Keratinocyte (primary cell): ENCODE data around the gene KRTAP10-12.

Experiments used
- EZH2 ChIP-seq: IDR thresholded peaks from one replicate; pipeline ENCODE4 v1.6.1; 2012; ENCODE audit warnings: inconsistent platforms, mild to moderate bottlenecking, low read length, moderate library complexity
- TF ChIP-seq, protein P1 (sequence below), 3 experiments: IDR thresholded peaks in 1 of 3; conservative IDR thresholded peaks in 1 of 3; optimal IDR thresholded peaks in 1 of 3; 2 replicates in 2 of 3; 3 replicates in 1 of 3; pipeline versions ENCODE3 to v1.5.1; 2011; ENCODE audit warnings: low read length in 3 of 3, mild to moderate bottlenecking in 3 of 3, moderate library complexity in 2 of 3, control low read depth in 1 of 3, inconsistent platforms in 1 of 3; ENCODE audit not compliant: insufficient read depth in 2 of 3; ENCODE audit errors: extremely low read depth in 1 of 3

DNA sequence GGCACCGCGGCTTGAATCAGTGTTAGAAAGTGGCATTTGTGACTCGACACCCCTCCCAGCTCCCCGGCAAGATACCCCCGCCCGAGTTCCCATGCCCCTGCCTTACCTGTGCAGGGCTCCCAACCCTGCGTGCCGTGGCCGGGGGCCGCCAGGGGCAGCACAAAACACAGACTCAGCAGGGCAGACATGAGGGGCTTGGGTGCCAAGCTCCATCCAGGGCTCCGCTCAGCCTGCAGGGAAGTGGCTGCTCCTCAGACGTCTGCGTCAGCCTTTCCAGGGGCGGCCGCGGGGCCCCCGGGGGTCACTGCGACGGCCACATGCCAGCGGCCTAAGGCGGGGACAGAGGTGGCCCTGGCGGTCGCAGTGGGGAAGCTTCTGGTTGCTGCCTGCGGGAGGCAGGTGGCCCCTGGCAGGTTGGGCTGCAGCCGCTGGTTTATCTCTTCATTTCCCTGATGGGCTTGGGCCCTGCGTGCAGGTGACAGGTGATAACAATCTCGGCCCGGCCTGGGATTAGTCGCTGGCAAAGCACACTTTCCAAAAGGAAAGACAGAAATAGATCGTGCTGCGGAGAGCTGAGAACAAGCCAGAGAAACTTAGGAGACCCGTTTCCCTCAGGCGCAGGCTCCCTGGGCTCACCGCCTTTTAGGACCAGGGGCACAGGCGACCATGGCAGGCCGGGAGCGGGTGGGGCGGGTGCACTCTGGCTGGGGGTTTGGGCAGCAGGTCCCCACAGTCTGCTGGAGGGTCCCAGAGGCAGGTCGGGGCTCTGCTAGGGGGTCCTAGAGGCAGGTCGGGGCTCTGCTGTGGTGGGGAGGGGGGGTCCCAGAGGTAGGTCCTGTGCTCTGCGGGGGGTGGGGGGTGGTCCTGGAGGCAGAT is 14.6 kb downstream of the KRTAP10-12 start, which contains the start of gene TSPEAR:
- TF ChIP-seq, protein P1, sequence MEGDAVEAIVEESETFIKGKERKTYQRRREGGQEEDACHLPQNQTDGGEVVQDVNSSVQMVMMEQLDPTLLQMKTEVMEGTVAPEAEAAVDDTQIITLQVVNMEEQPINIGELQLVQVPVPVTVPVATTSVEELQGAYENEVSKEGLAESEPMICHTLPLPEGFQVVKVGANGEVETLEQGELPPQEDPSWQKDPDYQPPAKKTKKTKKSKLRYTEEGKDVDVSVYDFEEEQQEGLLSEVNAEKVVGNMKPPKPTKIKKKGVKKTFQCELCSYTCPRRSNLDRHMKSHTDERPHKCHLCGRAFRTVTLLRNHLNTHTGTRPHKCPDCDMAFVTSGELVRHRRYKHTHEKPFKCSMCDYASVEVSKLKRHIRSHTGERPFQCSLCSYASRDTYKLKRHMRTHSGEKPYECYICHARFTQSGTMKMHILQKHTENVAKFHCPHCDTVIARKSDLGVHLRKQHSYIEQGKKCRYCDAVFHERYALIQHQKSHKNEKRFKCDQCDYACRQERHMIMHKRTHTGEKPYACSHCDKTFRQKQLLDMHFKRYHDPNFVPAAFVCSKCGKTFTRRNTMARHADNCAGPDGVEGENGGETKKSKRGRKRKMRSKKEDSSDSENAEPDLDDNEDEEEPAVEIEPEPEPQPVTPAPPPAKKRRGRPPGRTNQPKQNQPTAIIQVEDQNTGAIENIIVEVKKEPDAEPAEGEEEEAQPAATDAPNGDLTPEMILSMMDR (optimal IDR thresholded peaks at IDR 0.05 in 1 of 3, IDR thresholded peaks at IDR 0.05 in 1 of 3, conservative IDR thresholded peaks at IDR 0.05 in 1 of 3; ENCODE audit: extremely low read depth in 1 of 3, insufficient read depth in 2 of 3, low read length in 3 of 3), result no peak
- TF ChIP-seq EZH2, result peak; percentile 94
